Frontal cortex (tissue), 4 donors: ENCODE measurements around the gene DPPA3. TPM values are rescaled to one million over a fixed set of nuclear protein-coding genes. Genes with fewer than 3 reads are reported as not detected.
"Not testable (repeated sequence)": the region's sequence is repeated elsewhere in the genome, so short reads cannot be mapped to it uniquely, and the experiment has no call there.

Experiments
- DNase-seq, 2 donors: peaks; one replicate each; pipeline ENCODE4 v3.0.0; 2012; ENCODE audit warnings: low spot score in 2 of 2
- FAIRE-seq: peaks from 2 replicates; lab custom pipeline; 2012; peaks lifted over from hg19 to GRCh38; lab: Jason Lieb, UNC
- total RNA-seq: library from RNA; depleted of rRNA; stranded (reverse); fragments of >200 nt; gene quantifications from one replicate; pipeline ENCODE4 v1.2.3, GENCODE V29; 2014
- donor health status: control.
- donor health status: control.
- donor health status: control.

The DPPA3 gene
- not detected for total RNA-seq

DNA sequence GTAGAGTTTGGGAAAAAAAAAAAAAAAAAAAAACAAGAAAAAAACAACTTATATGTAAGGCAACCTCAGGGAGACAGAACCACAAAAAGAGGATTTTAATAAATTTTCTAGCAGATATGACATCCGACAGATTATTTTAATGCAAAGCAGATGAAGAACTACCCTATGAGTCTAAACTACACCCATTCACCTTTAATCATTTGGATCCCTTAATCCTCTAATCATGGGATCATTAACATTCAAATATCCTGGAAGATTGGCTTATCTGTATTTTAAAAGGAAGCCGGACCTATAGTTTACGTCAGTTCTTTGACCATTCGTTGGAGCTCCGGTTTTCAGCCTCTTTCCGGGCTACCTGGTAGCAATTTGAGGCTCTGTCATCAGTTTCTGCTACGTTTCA is at the start of gene DPPA3:
Gene DPPA3 (plus strand): TSS at position 301 of the 400 bp plus-strand sequence. CDS start 138 bp downstream, outside the sequence.
- FAIRE-seq (no peak), DNase-seq (no peak)

GRCh38 chr12:7661741-7662140 is 49.5 kb upstream of the DPPA3 start:
- FAIRE-seq (no peak), DNase-seq (no peak)

- DNase-seq (no peak), FAIRE-seq (no peak)
Measured at GRCh38 chr12:7666595-7666994, 44.6 kb upstream of the DPPA3 start.

DNA sequence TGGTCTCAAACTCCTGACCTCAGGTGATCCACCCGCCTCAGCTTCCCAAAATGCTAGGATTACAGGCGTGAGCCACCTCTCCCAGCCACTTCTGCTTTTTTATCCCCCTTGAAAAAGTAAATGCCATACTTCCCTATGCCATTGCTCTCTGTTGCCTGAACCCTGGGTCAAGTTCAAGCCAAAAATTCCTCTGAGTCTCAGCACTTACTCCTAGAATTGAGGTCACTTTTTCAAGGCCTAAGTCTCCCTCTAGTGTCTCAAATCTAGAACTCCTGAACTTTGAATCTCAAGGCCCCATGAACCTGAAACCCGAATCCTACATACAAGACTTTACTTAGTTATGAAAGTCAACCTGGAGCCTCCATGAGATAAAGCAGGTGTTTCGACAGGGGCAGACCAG is 44.1 kb upstream of the DPPA3 start:
- FAIRE-seq (no peak), DNase-seq (no peak)

- FAIRE-seq (no peak), DNase-seq (no peak)
Measured at GRCh38 chr12:7668171-7668570, 43.1 kb upstream of the DPPA3 start.

DNA sequence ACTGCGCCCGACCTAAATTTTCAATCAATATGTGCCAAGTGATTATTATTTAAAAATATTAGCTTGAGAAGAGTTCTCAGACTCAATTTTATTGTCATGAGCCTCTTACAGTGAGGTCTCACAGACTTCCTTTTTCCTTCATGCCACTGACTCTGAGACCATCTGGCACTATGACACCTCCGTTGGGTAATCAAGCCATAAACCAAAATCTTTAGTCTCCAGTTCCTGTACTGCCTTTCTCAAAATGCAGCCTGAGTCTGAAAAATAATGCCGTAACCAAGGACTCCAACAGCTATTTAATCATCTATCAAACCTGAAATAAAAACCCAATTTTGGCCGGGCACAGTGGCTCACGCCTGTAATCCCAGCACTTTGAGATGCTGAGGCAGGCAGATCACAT is 35.8 kb upstream of the DPPA3 start:
- not testable (repeated sequence) for DNase-seq, FAIRE-seq

GRCh38 chr12:7677432-7677888 is 33.8 kb upstream of the DPPA3 start:
- peak in 1 of 2 donors; percentile 42 for DNase-seq
- not testable (repeated sequence) for FAIRE-seq

- DNase-seq (no peak), FAIRE-seq (no peak)
Measured at GRCh38 chr12:7678744-7679143, 32.5 kb upstream of the DPPA3 start.

GRCh38 chr12:7679251-7680045 is 31.8 kb upstream of the DPPA3 start:
- FAIRE-seq (no peak), DNase-seq (no peak)

GRCh38 chr12:7681535-7681934 is 29.7 kb upstream of the DPPA3 start:
- FAIRE-seq (no peak), DNase-seq (no peak)

DNA sequence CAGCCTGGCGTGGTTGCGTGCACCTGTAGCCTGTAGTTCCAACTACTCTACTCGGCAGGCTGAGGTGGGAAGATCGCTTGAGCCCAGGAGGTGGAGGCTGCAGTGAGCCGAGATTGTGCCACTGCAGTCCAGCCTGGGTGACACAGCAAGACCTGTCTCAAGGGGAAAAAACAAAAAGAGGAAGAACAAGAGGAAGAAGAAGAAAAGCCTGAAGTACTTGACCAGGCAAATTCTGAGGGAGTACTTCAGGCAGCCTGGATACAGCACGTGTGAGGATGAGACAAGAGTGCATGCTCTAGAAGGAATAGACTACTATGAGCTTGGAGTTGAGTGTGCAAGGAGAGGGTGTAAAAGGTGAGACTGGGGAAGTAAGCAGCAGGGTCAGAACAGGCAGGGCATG is 17.4 kb upstream of the DPPA3 start:
- DNase-seq (no peak), FAIRE-seq (no peak)

GRCh38 chr12:7694556-7695236 is 16.5 kb upstream of the DPPA3 start:
- no peak for DNase-seq
- no peak for FAIRE-seq

GRCh38 chr12:7695237-7695560 is 16.0 kb upstream of the DPPA3 start:
- DNase-seq (no peak), FAIRE-seq (no peak)

- DNase-seq = no peak
- FAIRE-seq = no peak
Measured at GRCh38 chr12:7695566-7696197, 15.6 kb upstream of the DPPA3 start, which contains the start of gene GDF3. Gene GDF3 (minus strand): TSS chr12:7695775. CDS start chr12:7695728, 47 bp downstream.

GRCh38 chr12:7705846-7706245 is 5.4 kb upstream of the DPPA3 start:
- DNase-seq = no peak
- FAIRE-seq = no peak

DNA sequence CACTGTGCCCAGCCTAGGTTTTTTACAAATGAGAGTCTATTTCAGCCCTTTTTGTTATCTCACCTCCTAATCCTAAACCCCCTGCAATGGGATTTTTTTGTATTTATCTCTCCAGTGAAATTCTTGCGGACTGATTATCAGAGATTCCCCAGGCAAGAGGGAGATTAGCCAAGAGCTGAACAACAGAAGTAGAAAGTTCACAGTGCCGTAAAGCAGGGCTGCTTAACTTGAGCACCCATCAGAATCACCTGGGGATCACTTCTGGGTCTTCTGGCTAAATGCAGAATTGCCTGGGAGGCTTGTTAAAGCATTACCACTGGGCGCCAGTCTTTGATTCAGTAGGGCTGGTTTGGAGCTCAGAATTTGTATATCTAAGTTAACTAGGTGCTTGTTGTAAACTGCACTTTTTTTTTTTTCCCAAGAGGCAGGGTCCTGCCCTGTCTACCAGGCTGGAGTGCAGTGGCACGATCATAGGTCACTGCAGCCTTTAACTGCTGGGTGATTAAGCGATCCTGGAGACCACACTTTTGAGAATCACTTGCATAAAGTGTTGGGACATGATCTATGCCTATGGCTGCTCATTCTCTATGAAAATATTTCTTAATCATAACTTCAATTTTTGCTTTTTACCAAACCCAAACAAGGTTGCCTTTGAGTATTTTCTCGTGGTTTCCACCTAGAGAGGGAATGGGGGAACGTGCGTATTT is 1.1 kb upstream of the DPPA3 start:
- DNase-seq (no peak), FAIRE-seq (no peak)

DNA sequence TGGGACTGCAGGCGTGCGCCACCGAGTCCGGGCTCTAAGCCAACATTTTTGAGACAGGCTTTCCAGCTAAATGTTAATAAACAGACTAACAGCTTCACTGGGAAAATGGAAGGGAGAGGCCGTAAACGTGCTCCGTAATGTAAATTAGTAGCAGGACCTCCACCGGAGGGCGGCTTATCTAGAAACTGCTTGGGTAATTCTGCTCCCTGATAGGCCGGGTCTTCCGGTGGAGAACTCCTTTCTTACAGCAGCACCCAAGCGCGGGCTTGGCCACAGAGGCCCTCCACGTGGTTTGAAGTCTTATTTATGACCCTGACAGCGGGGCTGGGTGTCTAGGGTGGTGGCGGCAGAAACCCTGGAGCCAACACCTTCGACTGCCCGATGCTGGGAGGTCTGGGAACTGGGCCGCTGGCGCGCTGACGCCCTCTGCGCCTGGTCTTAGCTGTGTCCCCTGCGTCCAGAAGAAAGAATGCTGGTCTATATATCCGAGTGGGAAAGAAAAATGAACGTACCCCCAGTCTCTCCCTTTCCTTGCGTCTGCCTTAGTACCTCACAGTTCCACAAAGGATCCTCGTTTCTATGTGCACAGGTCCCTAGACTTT is 1.7 kb downstream of the DPPA3 start:
- DNase-seq (no peak), FAIRE-seq (no peak)

- DNase-seq = no peak
- FAIRE-seq = no peak
Measured at GRCh38 chr12:7716381-7716780, 5.1 kb downstream of the DPPA3 start.

DNA sequence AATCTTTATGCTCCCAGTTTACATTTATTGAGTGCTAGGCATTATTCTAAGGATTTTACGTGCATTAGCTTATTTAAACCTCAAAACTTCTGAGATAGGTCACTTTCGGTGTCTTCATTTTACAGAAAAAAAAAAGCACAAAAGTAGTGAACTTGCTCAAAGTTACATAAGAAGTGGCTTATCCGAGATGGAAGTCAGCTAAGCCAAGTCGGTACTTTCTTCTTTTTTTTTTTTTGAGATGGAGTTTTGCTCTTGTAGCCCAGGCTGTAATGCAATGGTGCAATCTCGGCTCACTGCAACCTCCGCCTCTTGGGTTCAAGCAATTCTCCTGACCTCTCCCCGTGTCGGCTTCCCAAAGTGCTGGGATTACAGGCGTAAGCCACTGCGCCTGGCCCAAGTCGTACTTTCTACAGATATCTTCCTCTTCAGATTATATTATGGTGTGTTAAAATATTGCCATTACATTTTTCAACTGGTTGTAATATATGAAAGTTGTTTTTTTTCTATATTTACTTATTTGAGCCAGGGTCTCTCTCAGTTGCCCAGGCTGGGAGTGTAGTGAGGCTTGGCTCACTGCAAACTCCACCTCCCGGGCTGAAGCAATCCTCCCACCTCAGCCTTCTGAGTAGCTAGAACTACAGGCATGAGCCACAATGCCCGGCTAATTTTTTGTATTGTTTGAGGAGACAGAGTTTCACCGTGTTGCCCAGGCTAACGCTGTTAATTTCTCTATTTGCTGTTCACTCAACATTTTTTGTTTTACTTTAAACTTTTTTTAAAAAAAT is 8.9 kb downstream of the DPPA3 start:
- no peak for FAIRE-seq
- no peak for DNase-seq
